RWPE2 (cell line): Measurements from ENCODE around the gene GRAP2.

Experiments used
- ATAC-seq: fragments of 200-7000 bp; cut with Tn5 transposase; 3 replicates; pipeline ENCODE4 v1.9.1; 2021; ENCODE audit warnings: low read depth
- DNase-seq: peaks from one replicate; pipeline ENCODE4 v3.0.0-alpha.2; 2020; ENCODE audit warnings: low spot score
- H3K27ac ChIP-seq: fragments of 450-650 bp; 2 replicates; pipeline ENCODE4 v1.5.1; 2017; ENCODE audit warnings: mild to moderate bottlenecking; ENCODE audit not compliant: poor library complexity, severe bottlenecking
- H3K27me3 ChIP-seq: fragments of 250-450 bp; sonication (Bioruptor Pico); 2 replicates; pipeline ENCODE4 v1.5.1; 2021; ENCODE audit warnings: mild to moderate bottlenecking, moderate library complexity; ENCODE audit not compliant: insufficient read depth, poor library complexity, severe bottlenecking
- H3K36me3 ChIP-seq: fragments of 250-450 bp; sonication (Bioruptor Pico); 2 replicates; pipeline ENCODE4 v1.5.1; 2020; ENCODE audit warnings: low read depth, mild to moderate bottlenecking, moderate library complexity
- H3K4me1 ChIP-seq: fragments of 250-450 bp; sonication (Bioruptor Pico); 2 replicates; pipeline ENCODE4 v1.5.1; 2021; ENCODE audit warnings: mild to moderate bottlenecking, moderate library complexity; ENCODE audit not compliant: insufficient read depth, poor library complexity, severe bottlenecking
- H3K4me3 ChIP-seq: fragments of 250-450 bp; sonication (Bioruptor Pico); 2 replicates; pipeline ENCODE4 v1.5.1; 2021; ENCODE audit warnings: mild to moderate bottlenecking, moderate library complexity; ENCODE audit not compliant: severe bottlenecking
- H3K9me3 ChIP-seq: fragments of 250-450 bp; sonication (Bioruptor Pico); 2 replicates; pipeline ENCODE4 v1.5.1; 2021; ENCODE audit warnings: mild to moderate bottlenecking, moderate library complexity; ENCODE audit not compliant: severe bottlenecking
- TF ChIP-seq, protein P1 (sequence below): fragments of 450-650 bp; IDR thresholded peaks from one replicate; pipeline ENCODE4 v1.5.1; 2017; ENCODE audit warnings: mild to moderate bottlenecking, moderate library complexity; ENCODE audit not compliant: poor library complexity, severe bottlenecking

GRAP2 gene

DNA sequence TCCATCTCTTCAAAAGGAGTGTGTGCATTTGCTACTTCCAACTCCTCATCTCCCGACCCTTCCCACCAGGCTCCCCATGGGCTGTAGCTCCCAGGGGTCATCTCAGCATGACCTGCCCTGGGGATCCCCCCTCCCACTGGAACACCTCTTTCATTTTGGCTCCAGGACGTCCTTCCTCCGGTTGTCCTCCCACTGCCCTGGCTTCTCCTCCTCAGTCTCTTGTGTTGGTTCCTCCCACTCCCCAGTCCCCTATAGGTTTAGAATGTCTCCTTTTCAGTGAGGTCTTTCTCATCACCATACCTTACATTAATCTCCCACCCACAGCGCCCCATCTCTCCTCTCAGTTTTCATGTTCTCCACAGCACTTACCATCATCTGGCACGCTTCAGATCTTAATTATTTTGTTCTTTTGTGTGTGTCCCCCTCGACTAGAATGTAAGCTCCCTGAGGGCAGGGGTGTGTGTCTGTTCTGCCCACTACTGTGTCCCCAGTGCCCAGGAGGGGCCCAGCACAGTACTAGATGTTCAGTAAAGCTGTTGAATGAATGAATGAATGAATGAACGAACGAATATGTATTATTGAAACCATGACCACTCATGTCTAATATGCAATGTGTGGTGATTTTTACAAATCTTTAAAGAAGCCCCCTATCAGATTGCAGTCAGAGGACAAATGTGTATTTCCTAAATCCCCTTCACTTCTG lies 57.3 kb downstream of the GRAP2 start:
- Histone ChIP-seq H3K9me3 (no peaks in the 10 kb centered on the region), H3K27me3 (no peaks in the 10 kb centered on the region), H3K4me1 (peaks cover 9% of the 10 kb centered on the region), H3K36me3 (no peaks in the 10 kb centered on the region), H3K27ac (no peak overlapping the region), H3K4me3 (no peak overlapping the region)
- DNase-seq (no peak), ATAC-seq (no peak)
- TF ChIP-seq, protein P1, sequence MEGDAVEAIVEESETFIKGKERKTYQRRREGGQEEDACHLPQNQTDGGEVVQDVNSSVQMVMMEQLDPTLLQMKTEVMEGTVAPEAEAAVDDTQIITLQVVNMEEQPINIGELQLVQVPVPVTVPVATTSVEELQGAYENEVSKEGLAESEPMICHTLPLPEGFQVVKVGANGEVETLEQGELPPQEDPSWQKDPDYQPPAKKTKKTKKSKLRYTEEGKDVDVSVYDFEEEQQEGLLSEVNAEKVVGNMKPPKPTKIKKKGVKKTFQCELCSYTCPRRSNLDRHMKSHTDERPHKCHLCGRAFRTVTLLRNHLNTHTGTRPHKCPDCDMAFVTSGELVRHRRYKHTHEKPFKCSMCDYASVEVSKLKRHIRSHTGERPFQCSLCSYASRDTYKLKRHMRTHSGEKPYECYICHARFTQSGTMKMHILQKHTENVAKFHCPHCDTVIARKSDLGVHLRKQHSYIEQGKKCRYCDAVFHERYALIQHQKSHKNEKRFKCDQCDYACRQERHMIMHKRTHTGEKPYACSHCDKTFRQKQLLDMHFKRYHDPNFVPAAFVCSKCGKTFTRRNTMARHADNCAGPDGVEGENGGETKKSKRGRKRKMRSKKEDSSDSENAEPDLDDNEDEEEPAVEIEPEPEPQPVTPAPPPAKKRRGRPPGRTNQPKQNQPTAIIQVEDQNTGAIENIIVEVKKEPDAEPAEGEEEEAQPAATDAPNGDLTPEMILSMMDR, result no peak

DNA sequence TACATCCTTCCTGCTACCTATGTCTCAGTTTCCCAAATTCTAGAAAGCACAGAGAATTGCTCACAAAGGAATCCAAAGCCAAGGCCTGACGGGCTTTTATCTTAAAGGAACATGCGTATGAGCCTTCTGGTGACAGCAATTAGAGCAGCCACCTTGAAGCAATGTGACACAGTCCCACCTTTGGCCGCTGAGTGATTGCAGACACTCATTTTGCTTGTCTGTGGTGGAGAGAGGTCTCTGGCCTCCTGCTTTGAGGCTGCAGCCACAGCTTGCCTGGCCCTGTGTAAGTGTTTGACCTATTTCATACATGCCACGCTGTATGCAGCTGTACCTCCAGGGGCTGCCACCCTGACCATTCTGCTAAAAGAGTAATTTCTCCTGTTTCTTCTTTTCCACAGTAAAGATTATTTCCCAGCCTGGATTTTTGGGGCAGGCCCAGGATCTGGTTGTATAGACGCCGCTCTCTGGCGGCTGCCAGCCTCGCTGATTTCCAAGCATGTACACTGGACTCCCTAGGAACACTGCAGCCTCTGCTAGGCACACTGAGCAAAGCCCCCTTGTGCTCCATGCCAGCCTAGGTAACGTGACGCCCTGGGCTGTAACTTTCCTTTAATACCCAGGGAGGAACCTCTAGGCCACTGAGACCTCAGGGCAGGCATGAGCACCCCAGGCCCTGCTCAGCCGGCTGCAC lies 58.2 kb downstream of the GRAP2 start:
- H3K27ac ChIP-seq, result no peak overlapping the region
- H3K36me3 ChIP-seq, result no peaks in the 10 kb centered on the region
- ATAC-seq (no peak), DNase-seq (no peak)
- H3K27me3 ChIP-seq, result no peaks in the 10 kb centered on the region
- H3K9me3 ChIP-seq, result no peaks in the 10 kb centered on the region
- H3K4me3 ChIP-seq, result no peak overlapping the region
- TF ChIP-seq, protein P1, result no peak
- H3K4me1 ChIP-seq, result peaks cover 9% of the 10 kb centered on the region

DNA sequence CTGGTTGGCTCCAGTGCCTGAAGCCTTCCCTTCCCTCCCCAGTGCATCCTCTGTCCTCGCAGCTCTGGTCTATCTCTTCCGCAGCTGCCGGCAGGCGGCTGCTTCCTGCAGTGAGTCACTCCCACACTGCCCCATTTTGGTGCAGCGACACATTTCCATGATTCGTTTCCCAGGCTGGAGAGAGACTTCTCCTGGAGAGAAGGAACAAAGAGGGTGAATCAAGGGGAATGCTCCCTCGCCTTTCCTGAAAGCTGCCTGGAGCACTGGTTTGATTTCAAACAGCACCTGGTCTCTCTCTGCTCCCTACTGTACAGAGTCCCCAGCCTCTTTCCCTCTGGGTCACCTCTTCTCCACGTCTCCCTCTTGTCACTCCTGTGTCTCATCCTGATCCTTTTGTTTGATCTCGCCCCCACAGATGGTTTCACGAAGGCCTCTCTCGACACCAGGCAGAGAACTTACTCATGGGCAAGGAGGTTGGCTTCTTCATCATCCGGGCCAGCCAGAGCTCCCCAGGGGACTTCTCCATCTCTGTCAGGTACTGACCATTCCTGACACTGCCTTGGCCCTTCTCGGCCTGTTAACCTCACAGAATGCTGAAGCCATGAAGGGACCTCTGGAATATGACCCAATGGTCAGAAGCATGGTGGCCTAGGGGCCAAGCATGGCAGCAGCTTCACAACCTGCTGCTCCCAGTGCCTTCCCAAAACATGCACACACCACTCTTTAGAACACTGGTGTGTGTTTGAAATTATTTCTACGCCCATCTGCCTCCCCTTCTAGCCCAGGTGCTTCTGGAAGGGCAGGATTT lies 59.0 kb downstream of the GRAP2 start, which contains the start of gene TMA7B:
TMA7B (plus strand) TSS at position 758 of the 808 bp plus-strand sequence. CDS start 3,978 bp downstream, outside the sequence.
- H3K9me3 ChIP-seq, result no peaks in the 10 kb centered on the region
- peak; percentile 79 for ATAC-seq
- peaks cover 9% of the 10 kb centered on the region for H3K4me1 ChIP-seq
- TF ChIP-seq, protein P1, result peak; percentile 24
- peak within 1 kb of the TSS; percentile 41 for H3K27ac ChIP-seq
- no peaks in the 10 kb centered on the region for H3K36me3 ChIP-seq
- H3K4me3 ChIP-seq, result no peak within 1 kb of the TSS
- no peaks in the 10 kb centered on the region for H3K27me3 ChIP-seq
- no peak for DNase-seq

DNA sequence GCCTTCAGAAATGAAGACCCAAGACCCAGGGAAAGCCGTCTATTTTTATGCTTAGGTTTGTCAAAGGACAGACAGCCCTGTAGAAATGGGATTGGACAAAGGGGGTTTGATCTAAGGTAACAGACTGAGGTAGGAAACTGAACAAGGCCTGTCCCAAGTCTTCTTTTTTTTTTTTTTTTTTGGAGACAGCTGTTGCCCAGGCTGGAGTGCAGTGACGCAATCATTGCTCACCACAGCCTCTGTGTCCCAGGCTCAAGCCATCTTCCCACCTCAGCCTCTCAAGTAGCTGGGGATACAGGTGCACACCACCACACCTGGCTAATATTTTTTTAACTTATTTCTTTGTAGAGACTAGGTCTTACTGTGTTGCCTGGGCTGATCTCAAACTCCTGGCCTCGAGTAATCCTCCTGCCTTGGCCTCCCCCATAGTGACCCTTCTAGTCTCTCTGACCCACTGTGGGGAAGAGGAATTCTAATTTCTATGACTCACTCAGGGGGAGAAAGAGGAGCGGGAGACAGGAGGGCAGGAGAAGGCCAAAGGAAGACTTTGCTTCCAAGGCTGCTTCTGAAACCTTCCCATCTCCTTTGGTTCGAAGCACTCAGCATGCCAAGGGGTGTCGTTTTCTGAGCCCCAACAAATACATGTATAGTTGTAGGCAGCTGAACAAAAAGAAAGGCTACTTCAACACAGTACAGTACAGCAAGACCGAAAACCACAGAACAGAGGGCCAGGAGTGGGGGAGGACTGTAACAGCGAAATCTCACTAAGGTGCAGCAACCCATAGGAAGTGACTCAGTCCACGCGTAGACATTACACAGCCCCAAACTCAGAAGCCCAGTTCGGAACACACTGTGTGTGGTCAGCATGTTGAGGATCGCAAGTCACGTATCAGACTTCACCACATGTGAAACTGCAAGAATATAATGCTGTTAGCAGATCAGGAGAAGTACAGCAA lies 60.2 kb downstream of the GRAP2 start:
- H3K27me3 ChIP-seq, result no peaks in the 10 kb centered on the region
- H3K27ac ChIP-seq, result peak overlapping the region; percentile 41
- ATAC-seq (peak; percentile 74), DNase-seq (no peak)
- TF ChIP-seq, protein P1, result no peak
- no peaks in the 10 kb centered on the region for H3K36me3 ChIP-seq
- peaks cover 9% of the 10 kb centered on the region for H3K4me1 ChIP-seq
- H3K9me3 ChIP-seq, result no peaks in the 10 kb centered on the region
- H3K4me3 ChIP-seq, result no peak overlapping the region
